ENCODE results near the gene ZNF793.

ZNF793 gene

DNA sequence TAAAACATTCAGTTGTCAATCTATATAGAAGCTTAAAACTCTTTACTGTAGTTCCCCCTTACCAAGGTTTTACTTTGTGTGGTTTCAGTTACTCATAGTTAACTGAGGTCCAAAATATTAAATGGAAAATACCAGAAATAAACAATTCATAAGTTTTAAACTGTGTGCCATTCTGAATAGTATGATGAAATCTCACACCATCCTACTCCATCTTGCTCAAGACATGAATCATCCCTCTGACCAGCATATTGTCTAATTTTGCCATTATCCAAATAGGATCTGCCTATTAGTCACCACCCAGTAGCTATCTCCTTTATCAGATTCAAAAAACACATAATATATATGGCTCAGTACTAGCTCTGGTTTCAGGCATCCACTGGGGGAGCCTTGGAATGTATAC lies 65.5 kb downstream of the ZNF793 start:
- peak; percentile 13 for DNase-seq

DNA sequence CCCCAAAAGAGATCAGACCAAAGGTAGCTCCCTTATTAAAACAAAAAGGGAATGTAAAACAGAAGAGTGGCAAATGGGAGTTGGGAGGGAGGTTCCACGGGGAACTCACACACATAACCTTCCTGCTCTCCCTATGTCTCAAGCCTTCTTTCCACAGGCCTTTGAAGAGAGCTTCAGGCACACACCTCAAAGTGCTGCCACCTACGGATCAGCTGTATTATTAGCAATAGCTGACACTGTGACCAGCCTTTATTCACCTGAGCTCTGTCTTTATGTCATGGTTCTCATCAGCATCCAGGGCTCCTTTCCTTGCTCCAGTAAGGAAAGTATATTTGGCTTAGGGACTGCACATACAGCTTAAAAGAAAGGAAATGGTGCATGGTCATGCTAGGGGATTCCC lies 76.6 kb downstream of the ZNF793 start:
- DNase-seq: no peak

All from T1000 (cell line).